HT-29 (cell line): ENCODE results near the gene DCAF15. TPM values are rescaled to one million over a fixed set of nuclear protein-coding genes. Genes with fewer than 3 reads are reported as not detected.

Experiments
- DNase-seq: peaks from one replicate; pipeline ENCODE4 v3.0.0-alpha.2; 2015; ENCODE audit warnings: low spot score
- total RNA-seq: library from RNA; depleted of rRNA; stranded (reverse); fragments of >200 nt; shearing (Covaris generic); gene quantifications from 2 replicates; pipeline ENCODE4 v1.2.3, GENCODE V29; 2014

Gene DCAF15
- total RNA-seq, 1 experiment from 2014 or later, result 46.6 TPM

- DNase-seq, result no peak
These were observed 42.9 kb downstream of the DCAF15 start for GRCh38 chr19:13995017-13995728.

- DNase-seq, result no peak
These were observed 43.8 kb downstream of the DCAF15 start for GRCh38 chr19:13995878-13996765.

- no peak for DNase-seq
These were observed 44.8 kb downstream of the DCAF15 start for GRCh38 chr19:13996928-13997630.

GRCh38 chr19:13997631-13997962, 45.3 kb downstream of the DCAF15 start:
- DNase-seq, result no peak

GRCh38 chr19:13998426-13998825, 46.1 kb downstream of the DCAF15 start:
- no peak for DNase-seq

- DNase-seq, result no peak
These were observed 46.8 kb downstream of the DCAF15 start for GRCh38 chr19:13999085-13999484.

- DNase-seq, result no peak
These were observed 48.5 kb downstream of the DCAF15 start for GRCh38 chr19:14000691-14001375.

- no peak for DNase-seq
These were observed 50.4 kb downstream of the DCAF15 start for GRCh38 chr19:14002571-14003250.

- DNase-seq, result no peak
These were observed 51.1 kb downstream of the DCAF15 start for GRCh38 chr19:14003251-14004055.

GRCh38 chr19:14004619-14005348, 52.5 kb downstream of the DCAF15 start:
- DNase-seq, result no peak

GRCh38 chr19:14005349-14006084, 53.2 kb downstream of the DCAF15 start:
- peak; percentile 77 for DNase-seq

- DNase-seq, result peak; percentile 92
These were observed 53.9 kb downstream of the DCAF15 start, which contains the start of gene RFX1 for GRCh38 chr19:14006085-14006765. TSS of gene RFX1 (minus strand) at chr19:14006320. CDS start at chr19:13993843, 12,477 bp downstream.

- no peak for DNase-seq
These were observed 54.7 kb downstream of the DCAF15 start for GRCh38 chr19:14006766-14007562.
